IMR-90 (cell line): ENCODE measurements around the gene EDARADD. TPM values are rescaled to one million over a fixed set of nuclear protein-coding genes. Genes with fewer than 3 reads are reported as not detected.

ENCODE experiments used
- ATAC-seq: fragments of 200-7000 bp; cut with Tn5 transposase; 2 replicates; pipeline ENCODE4 v1.9.1; 2020; ENCODE audit warnings: low read depth, mild to moderate bottlenecking, moderate library complexity
- BruUV-seq: library from RNA; stranded (reverse); fragments of 400-500 nt; replicated peaks from 2 replicates; lab custom pipeline; 2021; lab: Mats Ljungman, UMichigan
- CTCF ChIA-PET: fragments of 300-600 bp; formaldehyde crosslinking; extraction: SDS; loops from one replicate; lab custom pipeline; 2021; ENCODE audit warnings: antibody characterized with exemption; lab: Yijun Ruan, JAX
- POLR2A ChIA-PET: fragments of 300-600 bp; sonication (Branson Sonifier 250); formaldehyde crosslinking; loops from one replicate; lab custom pipeline; 2022; ENCODE audit warnings: antibody characterized with exemption; ENCODE audit not compliant: unreplicated experiment; lab: Charles Lee
- DNase-seq: peaks from one replicate; pipeline ENCODE4 v3.0.0; 2013
- H2AFZ ChIP-seq: replicated peaks from 2 replicates; pipeline ENCODE3; 2013; ENCODE audit warnings: low read length, mild to moderate bottlenecking; ENCODE audit not compliant: poor library complexity
- H2AK5ac ChIP-seq: 2 replicates; pipeline ENCODE4 v1.6.1; 2013; ENCODE audit warnings: low read depth, low read length, inconsistent platforms
- H2AK9ac ChIP-seq: replicated peaks from 2 replicates; pipeline ENCODE3; 2013; ENCODE audit warnings: mild to moderate bottlenecking, low read depth, low read length, moderate library complexity; ENCODE audit not compliant: poor library complexity
- H2BK120ac ChIP-seq: 2 replicates; pipeline ENCODE4 v1.6.1; 2013; ENCODE audit warnings: low read depth, low read length, inconsistent platforms
- H2BK15ac ChIP-seq: 3 replicates; pipeline ENCODE4 v1.6.1; 2013; ENCODE audit warnings: low read depth, low read length, inconsistent platforms
- H2BK20ac ChIP-seq: 2 replicates; pipeline ENCODE4 v1.6.1; 2013; ENCODE audit warnings: low read depth, mild to moderate bottlenecking, inconsistent platforms, low read length, moderate library complexity
- H2BK5ac ChIP-seq: 2 replicates; pipeline ENCODE4 v1.6.1; 2013; ENCODE audit warnings: mild to moderate bottlenecking, low read depth, low read length, inconsistent platforms; ENCODE audit not compliant: poor library complexity, severe bottlenecking
- H3K14ac ChIP-seq: replicated peaks from 2 replicates; pipeline ENCODE4 v1.6.1; 2013; ENCODE audit warnings: low read depth, low read length, inconsistent platforms
- H3K18ac ChIP-seq: 2 replicates; pipeline ENCODE4 v1.6.1; 2013; ENCODE audit warnings: low read depth, low read length, control low read depth
- H3K23ac ChIP-seq: 2 replicates; pipeline ENCODE4 v1.6.1; 2013; ENCODE audit warnings: low read depth, low read length, inconsistent platforms
- H3K27ac ChIP-seq: 2 replicates; pipeline ENCODE4 v1.5.1; 2013; ENCODE audit warnings: mild to moderate bottlenecking, control low read depth, low read length; ENCODE audit not compliant: insufficient read depth
- H3K27me3 ChIP-seq: 2 replicates; pipeline ENCODE4 v1.6.1; 2013; ENCODE audit warnings: low read length; ENCODE audit not compliant: control insufficient read depth, insufficient read depth
- H3K36me3 ChIP-seq: 2 replicates; pipeline ENCODE4 v1.6.1; 2013; ENCODE audit warnings: low read length, mixed read lengths; ENCODE audit not compliant: control insufficient read depth, insufficient read depth
- H3K4ac ChIP-seq: 2 replicates; pipeline ENCODE4 v1.6.1; 2013; ENCODE audit warnings: low read depth, low read length, inconsistent platforms
- H3K4me1 ChIP-seq: 2 replicates; pipeline ENCODE4 v1.6.1; 2013; ENCODE audit warnings: low read length, mixed read lengths; ENCODE audit not compliant: control insufficient read depth, insufficient read depth
- H3K4me2 ChIP-seq: 2 replicates; pipeline ENCODE4 v1.6.1; 2013; ENCODE audit warnings: low read depth, mild to moderate bottlenecking, control low read depth, low read length, moderate library complexity
- H3K4me3 ChIP-seq: 2 replicates; pipeline ENCODE4 v1.5.1; 2013; ENCODE audit warnings: low read depth, mild to moderate bottlenecking, control low read depth, low read length, moderate library complexity; ENCODE audit not compliant: insufficient read depth
- H3K56ac ChIP-seq: 2 replicates; pipeline ENCODE4 v1.6.1; 2013; ENCODE audit warnings: low read length, inconsistent platforms; ENCODE audit not compliant: insufficient read depth; ENCODE audit errors: extremely low read depth
- H3K79me1 ChIP-seq, 2 experiments: 2 replicates each; pipeline ENCODE4 v1.6.1; 2013; ENCODE audit warnings: low read length in 2 of 2, inconsistent platforms in 1 of 2, low read depth in 1 of 2
- H3K9ac ChIP-seq: 2 replicates; pipeline ENCODE4 v1.6.1; 2013; ENCODE audit warnings: low read depth, low read length, control low read depth
- H3K9me1 ChIP-seq: 2 replicates; pipeline ENCODE4 v1.6.1; 2013; ENCODE audit warnings: low read length, inconsistent platforms; ENCODE audit not compliant: insufficient read depth
- H3K9me3 ChIP-seq: 2 replicates; pipeline ENCODE4 v1.6.1; 2013; ENCODE audit warnings: low read length; ENCODE audit not compliant: control insufficient read depth, insufficient read depth
- H4K20me1 ChIP-seq: 2 replicates; pipeline ENCODE4 v1.6.1; 2013; ENCODE audit warnings: low read length, inconsistent platforms; ENCODE audit not compliant: insufficient read depth
- H4K5ac ChIP-seq: 2 replicates; pipeline ENCODE4 v1.6.1; 2013; ENCODE audit warnings: mild to moderate bottlenecking, low read depth, low read length, control low read depth
- H4K8ac ChIP-seq, 2 experiments: 2 replicates each; pipeline ENCODE4 v1.6.1; 2013; ENCODE audit warnings: low read depth in 2 of 2, low read length in 2 of 2, control low read depth in 1 of 2, inconsistent platforms in 1 of 2
- H4K91ac ChIP-seq: 2 replicates; pipeline ENCODE4 v1.6.1; 2013; ENCODE audit warnings: low read depth, low read length, inconsistent platforms; ENCODE audit not compliant: insufficient read depth
- CEBPB ChIP-seq: IDR thresholded peaks from 2 replicates; pipeline ENCODE4 v1.6.1; 2012; ENCODE audit warnings: low read depth, low read length, improper control_type of control experiment
- CHD1 ChIP-seq: IDR thresholded peaks from 2 replicates; pipeline ENCODE4 v1.6.1; 2012; ENCODE audit warnings: low read depth, low read length, improper control_type of control experiment
- CTCF ChIP-seq: conservative IDR thresholded peaks from 2 replicates; pipeline ENCODE4 v1.5.1; 2012; ENCODE audit warnings: mild to moderate bottlenecking, low read depth, low read length, improper control_type of control experiment
- FOS ChIP-seq: fragments of 150-350 bp; IDR thresholded peaks from 2 replicates; pipeline ENCODE4 v1.6.1; 2016; ENCODE audit warnings: low read depth, low read length
- MAZ ChIP-seq: IDR thresholded peaks from 2 replicates; pipeline ENCODE4 v1.6.1; 2012; ENCODE audit warnings: low read depth, mild to moderate bottlenecking, low read length, improper control_type of control experiment, moderate library complexity, borderline replicate concordance
- MXI1 ChIP-seq: IDR thresholded peaks from 2 replicates; pipeline ENCODE4 v1.6.1; 2012; ENCODE audit warnings: low read depth, mild to moderate bottlenecking, low read length, moderate library complexity, borderline replicate concordance
- POLR2A ChIP-seq: IDR thresholded peaks from 2 replicates; pipeline ENCODE4 v1.6.1; 2012; ENCODE audit warnings: mild to moderate bottlenecking, low read depth, low read length
- RAD21 ChIP-seq: IDR thresholded peaks from 2 replicates; pipeline ENCODE4 v1.6.1; 2012; ENCODE audit warnings: low read length, improper control_type of control experiment
- SMC3 ChIP-seq: fragments of 150-350 bp; IDR thresholded peaks from 2 replicates; pipeline ENCODE4 v1.6.1; 2016; ENCODE audit warnings: low read depth, mild to moderate bottlenecking, antibody characterized with exemption, low read length, moderate library complexity
- WGBS, 2 experiments: methylation state at CpG; one replicate each; pipeline versions ENCODE4 v1.1.5 to v1.1.7; 2013; ENCODE audit warnings: missing lambda C conversion rate in 2 of 2; ENCODE audit not compliant: insufficient read length in 1 of 2; ENCODE audit errors: extremely low coverage in 2 of 2; 5-methylcytosine and 5-hydroxymethylcytosine counted together
- dilution Hi-C: fragments of 300-500 bp; cut with HindIII; formaldehyde crosslinking; loops from one replicate; pipeline ENCODE4 v1.14.3; 2018; ENCODE audit warnings: low sequenced_read_pairs; ENCODE audit not compliant: unreplicated experiment
- in situ Hi-C: fragments of 300-500 bp; cut with MboI; formaldehyde crosslinking; loops from 3 replicates; pipeline ENCODE4 v1.14.3; 2019; ENCODE audit warnings: low sequenced_read_pairs, inconsistent platforms, mixed read lengths
- intact Hi-C: fragments of 100-400 bp; cut with micrococcal nuclease; formaldehyde crosslinking; loops from 2 replicates; pipeline ENCODE4 v1.10.0; 2022
- polyA plus RNA-seq, 3 experiments: library from polyadenylated mRNA; depleted of rRNA; stranded (reverse); fragments of >200 nt; gene quantifications; 2 replicates each; pipeline ENCODE4 v1.2.3, GENCODE V29; 2012; ENCODE audit warnings: low replicate concordance in 1 of 3
- total RNA-seq: library from RNA; depleted of rRNA; stranded (reverse); fragments of >200 nt; gene quantifications from 2 replicates; pipeline ENCODE4 v1.2.3, GENCODE V29; 2012
- TF ChIP-seq, protein P1 (sequence below): fragments of 150-350 bp; IDR thresholded peaks from 2 replicates; pipeline ENCODE4 v1.6.1; 2017; ENCODE audit warnings: mild to moderate bottlenecking, antibody characterized with exemption, low read length, low read depth
- TF ChIP-seq, protein P2 (sequence below): fragments of 150-350 bp; IDR thresholded peaks from 2 replicates; pipeline ENCODE4 v1.6.1; 2016; ENCODE audit warnings: low read depth, mild to moderate bottlenecking, low read length, moderate library complexity, borderline replicate concordance

The EDARADD gene
- total and polyA plus RNA-seq, 2 of the 4 experiments (the other 2 are of a cell fraction), result not detected

DNA sequence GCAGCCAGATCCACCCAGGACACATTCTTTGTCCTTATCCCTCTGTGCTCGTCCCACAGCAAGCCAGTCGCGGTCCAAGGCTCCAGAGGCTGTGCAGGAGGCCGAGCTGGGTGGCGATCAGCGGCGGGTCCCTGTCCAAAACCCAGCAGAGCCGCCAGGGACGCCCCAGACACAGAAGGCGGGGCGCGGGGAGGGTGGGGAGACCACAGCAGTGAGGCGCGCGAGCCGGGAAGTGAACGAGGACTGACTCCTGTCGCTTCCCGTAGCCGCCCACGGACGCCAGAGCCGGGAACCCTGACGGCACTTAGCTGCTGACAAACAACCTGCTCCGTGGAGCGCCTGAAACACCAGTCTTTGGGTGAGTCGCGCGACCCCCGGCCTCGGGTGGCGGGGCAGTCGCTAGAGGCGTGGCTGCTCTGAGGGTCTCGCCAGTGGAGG is 129.6 kb downstream of the EDARADD start, which contains the start of gene LGALS8:
LGALS8 (plus strand) TSS at position 279 of the 438 bp plus-strand sequence. CDS start 2,089 bp downstream, outside the sequence.
- Histone ChIP-seq H3K4ac (peak within 1 kb of the TSS; percentile 96), H3K36me3 (0 out of 2 replicates have a peak, but pooled peaks cover 1% of the 10 kb centered on the region), H3K4me1 (peaks cover 8% of the 10 kb centered on the region), H3K9me1 (peaks cover 3% of the 10 kb centered on the region; the same call in 1 of the 2 replicates), H3K27ac (peak within 1 kb of the TSS; percentile 81), H2BK5ac (peak within 1 kb of the TSS; percentile 68), H3K9me3 (no peaks in the 10 kb centered on the region), H3K9ac (peak within 1 kb of the TSS; percentile 70), H4K8ac (peak within 1 kb of the TSS; percentile 30 to 98), H3K79me1 (peaks cover 4 to 8% of the 10 kb centered on the region in 2 experiments; a peak in 3 of 4 replicates), H2AK9ac (peak within 1 kb of the TSS; percentile 93), H2BK120ac (peak within 1 kb of the TSS; percentile 86), H3K23ac (peak within 1 kb of the TSS; percentile 85), H3K27me3 (no peaks in the 10 kb centered on the region), H4K20me1 (no peaks in the 10 kb centered on the region), H4K5ac (peak within 1 kb of the TSS; percentile 98), H2AK5ac (peak within 1 kb of the TSS; percentile 89), H3K4me2 (peak within 1 kb of the TSS; percentile 81), H3K56ac (peak within 1 kb of the TSS; percentile 63), H4K91ac (peak within 1 kb of the TSS; percentile 93), H2AFZ (peak within 1 kb of the TSS; percentile 91), H2BK20ac (peak within 1 kb of the TSS; percentile 33), H2BK15ac (peak within 1 kb of the TSS; percentile 91; the same call in 1 of the 3 replicates), H3K4me3 (peak within 1 kb of the TSS; percentile 61), H3K14ac (peak within 1 kb of the TSS; percentile 93), H3K18ac (peak within 1 kb of the TSS; percentile 87)
- TF ChIP-seq FOS (no peak), MAZ (peak; percentile 46; the same call in 1 of the 2 replicates), RAD21 (no peak), POLR2A (peak; percentile 64), CHD1 (no peak), SMC3 (no peak), CTCF (0 out of 2 replicates have a peak, but pooled peaks have one; percentile 2), MXI1 (peak; percentile 44; the same call in 1 of the 2 replicates), CEBPB (no peak)
- TF ChIP-seq, protein P1, sequence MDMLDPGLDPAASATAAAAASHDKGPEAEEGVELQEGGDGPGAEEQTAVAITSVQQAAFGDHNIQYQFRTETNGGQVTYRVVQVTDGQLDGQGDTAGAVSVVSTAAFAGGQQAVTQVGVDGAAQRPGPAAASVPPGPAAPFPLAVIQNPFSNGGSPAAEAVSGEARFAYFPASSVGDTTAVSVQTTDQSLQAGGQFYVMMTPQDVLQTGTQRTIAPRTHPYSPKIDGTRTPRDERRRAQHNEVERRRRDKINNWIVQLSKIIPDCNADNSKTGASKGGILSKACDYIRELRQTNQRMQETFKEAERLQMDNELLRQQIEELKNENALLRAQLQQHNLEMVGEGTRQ, result no peak
- TF ChIP-seq, protein P2, sequence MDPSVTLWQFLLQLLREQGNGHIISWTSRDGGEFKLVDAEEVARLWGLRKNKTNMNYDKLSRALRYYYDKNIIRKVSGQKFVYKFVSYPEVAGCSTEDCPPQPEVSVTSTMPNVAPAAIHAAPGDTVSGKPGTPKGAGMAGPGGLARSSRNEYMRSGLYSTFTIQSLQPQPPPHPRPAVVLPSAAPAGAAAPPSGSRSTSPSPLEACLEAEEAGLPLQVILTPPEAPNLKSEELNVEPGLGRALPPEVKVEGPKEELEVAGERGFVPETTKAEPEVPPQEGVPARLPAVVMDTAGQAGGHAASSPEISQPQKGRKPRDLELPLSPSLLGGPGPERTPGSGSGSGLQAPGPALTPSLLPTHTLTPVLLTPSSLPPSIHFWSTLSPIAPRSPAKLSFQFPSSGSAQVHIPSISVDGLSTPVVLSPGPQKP, result no peak
- BruUV-seq, result no TSS peak
- DNase-seq, result peak; percentile 80
- peak; percentile 84 for ATAC-seq
- ChIA-PET POLR2A (no interaction called here), CTCF (no interaction called here)
- in situ Hi-C loops (no loop called here), intact Hi-C loops (loop anchor here (5.0 kb wide), 1 partner anchor 241 kb away; the partner anchor contains the start of gene ERO1B), dilution Hi-C loops (no loop called here)
- WGBS, 2 experiments, result 0% methylated on average over 10 of the region's 35 CpGs; no CpG with 5 or more reads in 1 of the 2 experiments
